ENCODE results near the gene KRT8. TPM values are rescaled to one million over a fixed set of nuclear protein-coding genes. Genes with fewer than 3 reads are reported as not detected.
"Not testable (repeated sequence)": the region's sequence is repeated elsewhere in the genome, so short reads cannot be mapped to it uniquely, and the experiment has no call there.

The KRT8 gene
- total RNA-seq, 4 donors from 2014 or later, result 92.8 to 1,088 (median 251) TPM

GRCh38 chr12:52862023-52862422, 42.9 kb downstream of the KRT8 start:
- no peak for DNase-seq (ENCODE audit: low spot score)
- TF ChIP-seq CTCF (IDR thresholded peaks at IDR 0.05), result no peak
- ATAC-seq (ENCODE audit: low FRiP score), result no peak

GRCh38 chr12:52861511-52861910, 43.4 kb downstream of the KRT8 start:
- DNase-seq (ENCODE audit: low spot score), result no peak
- TF ChIP-seq CTCF (IDR thresholded peaks at IDR 0.05), result no peak
- ATAC-seq (ENCODE audit: low FRiP score), result no peak

GRCh38 chr12:52860102-52860823, 44.6 kb downstream of the KRT8 start:
- DNase-seq (ENCODE audit: low spot score) (no peak), ATAC-seq (ENCODE audit: low FRiP score) (peak; percentile 81)
- TF ChIP-seq CTCF (IDR thresholded peaks at IDR 0.05), result no peak

GRCh38 chr12:52857500-52857899, 47.4 kb downstream of the KRT8 start:
- DNase-seq (ENCODE audit: low spot score) (no peak), ATAC-seq (ENCODE audit: low FRiP score) (no peak)
- TF ChIP-seq CTCF (IDR thresholded peaks at IDR 0.05), result no peak

GRCh38 chr12:52856787-52857186, 48.1 kb downstream of the KRT8 start:
- TF ChIP-seq CTCF (IDR thresholded peaks at IDR 0.05), result no peak
- DNase-seq (ENCODE audit: low spot score) (no peak), ATAC-seq (ENCODE audit: low FRiP score) (no peak)

GRCh38 chr12:52856077-52856476, 48.8 kb downstream of the KRT8 start:
- not testable (repeated sequence) for DNase-seq (ENCODE audit: low spot score); ATAC-seq (ENCODE audit: low FRiP score)

GRCh38 chr12:52851787-52852186, 53.1 kb downstream of the KRT8 start:
- TF ChIP-seq CTCF (IDR thresholded peaks at IDR 0.05), result no peak
- DNase-seq (ENCODE audit: low spot score) (no peak), ATAC-seq (ENCODE audit: low FRiP score) (no peak)

All from omental fat pad (tissue), 4 donors.